ENCODE results near the gene IL5.
A peak's percentile ranks its signal among the peaks of the same experiment; 100 is the strongest.
"Not testable (repeated sequence)": the region's sequence is repeated elsewhere in the genome, so short reads cannot be mapped to it uniquely, and the experiment has no call there.

The IL5 gene

DNA sequence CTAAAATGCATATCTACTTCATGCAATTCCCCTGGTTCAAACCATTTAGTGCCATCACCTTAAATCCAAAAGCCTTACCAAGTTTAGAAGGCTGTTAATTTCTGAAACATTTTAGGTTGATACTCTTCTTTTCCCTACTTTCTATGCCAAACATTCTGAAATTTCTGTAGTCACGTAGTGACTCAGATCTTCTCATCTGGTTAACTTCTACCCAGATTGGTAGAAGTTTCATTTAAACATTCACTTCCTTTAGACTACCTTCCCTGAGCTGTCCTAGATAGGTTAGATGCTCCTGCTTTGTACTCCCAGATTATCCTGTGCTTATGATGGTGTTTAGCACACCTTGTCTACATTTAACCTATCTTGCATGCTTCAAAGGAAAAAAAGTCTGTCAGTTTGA is 23.3 kb upstream of the IL5 start:
- no peak overlapping the region for H3K4me3 ChIP-seq (ENCODE audit: control insufficient read depth, low read depth, low read length)
- DNase-seq (ENCODE audit: low read depth) = no peak
- TF ChIP-seq, protein P1, sequence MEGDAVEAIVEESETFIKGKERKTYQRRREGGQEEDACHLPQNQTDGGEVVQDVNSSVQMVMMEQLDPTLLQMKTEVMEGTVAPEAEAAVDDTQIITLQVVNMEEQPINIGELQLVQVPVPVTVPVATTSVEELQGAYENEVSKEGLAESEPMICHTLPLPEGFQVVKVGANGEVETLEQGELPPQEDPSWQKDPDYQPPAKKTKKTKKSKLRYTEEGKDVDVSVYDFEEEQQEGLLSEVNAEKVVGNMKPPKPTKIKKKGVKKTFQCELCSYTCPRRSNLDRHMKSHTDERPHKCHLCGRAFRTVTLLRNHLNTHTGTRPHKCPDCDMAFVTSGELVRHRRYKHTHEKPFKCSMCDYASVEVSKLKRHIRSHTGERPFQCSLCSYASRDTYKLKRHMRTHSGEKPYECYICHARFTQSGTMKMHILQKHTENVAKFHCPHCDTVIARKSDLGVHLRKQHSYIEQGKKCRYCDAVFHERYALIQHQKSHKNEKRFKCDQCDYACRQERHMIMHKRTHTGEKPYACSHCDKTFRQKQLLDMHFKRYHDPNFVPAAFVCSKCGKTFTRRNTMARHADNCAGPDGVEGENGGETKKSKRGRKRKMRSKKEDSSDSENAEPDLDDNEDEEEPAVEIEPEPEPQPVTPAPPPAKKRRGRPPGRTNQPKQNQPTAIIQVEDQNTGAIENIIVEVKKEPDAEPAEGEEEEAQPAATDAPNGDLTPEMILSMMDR (IDR thresholded peaks at IDR 0.05; ENCODE audit: control insufficient read depth, insufficient read depth, low read depth, low read length, missing control alignments) = no peak

DNA sequence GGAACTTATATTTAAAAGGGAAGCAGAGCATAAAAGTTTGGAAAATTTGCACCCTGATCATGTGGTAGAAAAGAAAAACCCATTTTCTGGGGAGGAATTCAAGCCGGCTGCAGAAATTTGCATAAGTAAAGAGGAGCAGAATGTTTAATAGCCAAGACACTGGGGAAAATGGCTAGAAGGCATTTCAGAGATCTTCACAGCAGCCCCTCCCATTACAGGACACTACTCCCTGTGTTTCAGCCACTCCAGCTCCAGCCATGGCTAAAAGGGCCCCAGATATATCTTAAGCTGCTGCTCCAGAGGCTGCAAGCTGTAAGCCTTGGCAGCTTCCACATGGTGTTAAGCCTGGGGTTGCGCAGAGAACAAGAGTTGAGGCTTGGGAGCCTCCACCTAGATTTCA is 21.2 kb upstream of the IL5 start:
- H3K4me3 ChIP-seq (ENCODE audit: control insufficient read depth, low read depth, low read length); DNase-seq (ENCODE audit: low read depth): not testable (repeated sequence)

DNA sequence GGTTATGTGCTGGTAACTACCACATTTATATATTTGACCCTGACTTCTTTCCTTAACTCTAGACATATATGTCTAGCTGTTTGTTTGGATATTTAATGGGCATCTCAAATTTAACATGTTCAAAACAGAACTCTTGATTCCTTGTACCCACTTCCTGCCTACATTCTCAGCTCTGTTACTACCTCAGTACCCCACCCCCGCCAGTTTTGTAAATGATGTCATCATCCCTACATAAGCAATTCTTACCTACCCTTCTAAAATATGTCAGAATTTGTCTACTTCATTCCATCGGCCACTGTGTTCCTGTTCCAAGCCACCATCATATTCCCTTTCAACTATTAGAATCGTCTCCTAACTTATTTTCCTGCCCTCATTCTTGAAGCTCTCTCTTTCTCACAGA is 18.3 kb upstream of the IL5 start:
- no peak overlapping the region for H3K4me3 ChIP-seq (ENCODE audit: control insufficient read depth, low read depth, low read length)
- TF ChIP-seq, protein P1 (IDR thresholded peaks at IDR 0.05; ENCODE audit: control insufficient read depth, insufficient read depth, low read depth, low read length, missing control alignments) = no peak
- DNase-seq (ENCODE audit: low read depth) = no peak

DNA sequence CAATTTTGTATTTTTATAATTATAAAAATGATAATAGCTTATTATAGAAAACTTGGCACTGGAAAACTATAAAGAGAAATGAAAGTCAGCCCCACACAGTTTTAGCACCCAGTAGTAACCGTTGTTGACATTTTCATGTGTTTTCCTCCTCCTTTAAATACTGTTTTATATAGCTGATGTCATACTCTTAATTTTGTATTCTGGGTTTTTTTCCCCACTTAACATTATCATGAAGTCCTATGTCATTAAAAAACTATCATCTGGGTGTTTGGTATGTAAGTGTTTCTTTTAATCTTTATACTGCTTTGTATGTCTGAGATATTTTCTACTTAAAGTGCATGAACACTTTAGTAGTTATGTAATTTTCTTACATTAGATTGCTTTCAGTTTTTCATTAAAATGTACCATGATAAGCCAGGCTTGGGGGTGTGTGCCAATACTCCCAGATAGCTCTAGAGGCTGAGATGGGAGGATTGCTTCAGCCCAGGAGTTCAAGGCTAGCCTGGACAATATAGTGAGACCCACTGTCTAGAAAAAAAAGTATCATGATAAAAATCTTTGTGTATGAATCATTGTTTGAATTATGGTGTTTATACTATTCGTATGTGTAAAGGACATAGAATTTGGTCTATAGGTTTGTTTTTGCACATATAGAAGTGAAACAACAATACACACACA is 16.2 kb upstream of the IL5 start:
- no peak for DNase-seq (ENCODE audit: low read depth)
- TF ChIP-seq, protein P1 (IDR thresholded peaks at IDR 0.05; ENCODE audit: control insufficient read depth, insufficient read depth, low read depth, low read length, missing control alignments) = no peak
- H3K4me3 ChIP-seq (ENCODE audit: control insufficient read depth, low read depth, low read length) = no peak overlapping the region

DNA sequence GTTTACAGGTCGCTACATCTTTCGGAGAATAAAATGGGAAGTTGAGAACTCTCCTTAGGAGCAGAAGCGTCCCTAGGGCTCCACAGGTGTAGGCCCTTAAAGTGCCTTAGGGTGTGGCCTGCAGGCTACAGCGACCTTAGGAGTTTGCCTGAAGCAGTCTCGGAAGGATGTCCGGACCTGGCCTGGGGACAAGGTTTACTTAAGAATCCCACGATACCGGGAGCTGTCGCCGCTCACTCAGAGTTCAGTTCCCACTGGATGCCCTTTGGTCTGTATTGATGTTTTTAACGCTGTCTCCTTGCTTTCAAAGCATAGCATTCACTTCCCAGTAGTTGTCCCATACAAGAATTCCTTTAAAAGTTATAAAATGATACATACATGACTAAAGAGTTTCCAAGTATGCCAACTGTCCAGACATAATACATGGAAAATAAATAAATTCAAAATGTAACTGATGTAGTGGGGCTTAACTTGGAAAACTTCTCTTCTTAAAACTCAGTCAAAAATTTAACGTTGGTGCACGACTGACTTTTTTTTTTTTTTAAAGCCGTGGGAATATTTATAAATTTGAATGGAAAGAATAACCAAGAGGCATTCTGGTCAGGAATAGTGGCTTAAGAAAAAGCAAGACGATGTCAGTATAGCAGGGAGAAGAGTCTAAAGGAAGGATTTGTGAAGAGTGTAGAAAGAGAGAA is 14.3 kb upstream of the IL5 start:
- DNase-seq (ENCODE audit: low read depth) = no peak
- TF ChIP-seq, protein P1 (IDR thresholded peaks at IDR 0.05; ENCODE audit: control insufficient read depth, insufficient read depth, low read depth, low read length, missing control alignments) = no peak
- H3K4me3 ChIP-seq (ENCODE audit: control insufficient read depth, low read depth, low read length) = peak overlapping the region; percentile 96

DNA sequence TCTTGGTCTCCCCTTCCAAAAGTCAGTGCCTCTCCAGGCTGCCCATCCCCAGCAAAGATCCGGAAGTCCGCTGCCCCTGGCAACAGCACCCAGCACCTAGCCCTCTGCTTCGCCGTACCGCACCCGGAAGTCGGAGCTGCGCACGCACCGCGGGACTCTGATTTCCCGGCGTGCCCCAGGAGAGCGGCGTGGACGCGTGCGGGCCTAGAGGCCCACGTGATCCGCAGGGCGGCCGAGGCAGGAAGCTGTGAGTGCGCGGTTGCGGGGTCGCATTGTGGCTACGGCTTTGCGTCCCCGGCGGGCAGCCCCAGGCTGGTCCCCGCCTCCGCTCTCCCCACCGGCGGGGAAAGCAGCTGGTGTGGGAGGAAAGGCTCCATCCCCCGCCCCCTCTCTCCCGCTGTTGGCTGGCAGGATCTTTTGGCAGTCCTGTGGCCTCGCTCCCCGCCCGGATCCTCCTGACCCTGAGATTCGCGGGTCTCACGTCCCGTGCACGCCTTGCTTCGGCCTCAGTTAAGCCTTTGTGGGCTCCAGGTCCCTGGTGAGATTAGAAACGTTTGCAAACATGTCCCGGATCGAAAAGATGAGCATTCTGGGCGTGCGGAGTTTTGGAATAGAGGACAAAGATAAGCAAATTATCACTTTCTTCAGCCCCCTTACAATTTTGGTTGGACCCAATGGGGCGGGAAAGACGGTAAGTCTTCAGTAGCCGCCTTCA is 13.6 kb upstream of the IL5 start, which contains the start of gene RAD50:
Gene RAD50, plus strand, starts transcription at position 215 of the 715 bp plus-strand sequence. Its CDS starts 348 bp downstream, at position 563.
- H3K4me3 ChIP-seq (ENCODE audit: control insufficient read depth, low read depth, low read length) = peak within 1 kb of the TSS; percentile 96
- TF ChIP-seq, protein P1 (IDR thresholded peaks at IDR 0.05; ENCODE audit: control insufficient read depth, insufficient read depth, low read depth, low read length, missing control alignments) = no peak
- peak; percentile 59 for DNase-seq (ENCODE audit: low read depth)

Data from AG09309 (cell line).